HG03060 (cell line): Measurements from ENCODE around the gene ASPG.
"Not testable (repeated sequence)": the region's sequence is repeated elsewhere in the genome, so short reads cannot be mapped to it uniquely, and the experiment has no call there.

Experiments used
- ATAC-seq: cut with Tn5 transposase; IDR thresholded peaks from one replicate; pipeline ENCODE4 v1.9.1; 2021; ENCODE audit warnings: low read depth, moderate number of reproducible peaks; ENCODE audit not compliant: unreplicated experiment

Gene ASPG

DNA sequence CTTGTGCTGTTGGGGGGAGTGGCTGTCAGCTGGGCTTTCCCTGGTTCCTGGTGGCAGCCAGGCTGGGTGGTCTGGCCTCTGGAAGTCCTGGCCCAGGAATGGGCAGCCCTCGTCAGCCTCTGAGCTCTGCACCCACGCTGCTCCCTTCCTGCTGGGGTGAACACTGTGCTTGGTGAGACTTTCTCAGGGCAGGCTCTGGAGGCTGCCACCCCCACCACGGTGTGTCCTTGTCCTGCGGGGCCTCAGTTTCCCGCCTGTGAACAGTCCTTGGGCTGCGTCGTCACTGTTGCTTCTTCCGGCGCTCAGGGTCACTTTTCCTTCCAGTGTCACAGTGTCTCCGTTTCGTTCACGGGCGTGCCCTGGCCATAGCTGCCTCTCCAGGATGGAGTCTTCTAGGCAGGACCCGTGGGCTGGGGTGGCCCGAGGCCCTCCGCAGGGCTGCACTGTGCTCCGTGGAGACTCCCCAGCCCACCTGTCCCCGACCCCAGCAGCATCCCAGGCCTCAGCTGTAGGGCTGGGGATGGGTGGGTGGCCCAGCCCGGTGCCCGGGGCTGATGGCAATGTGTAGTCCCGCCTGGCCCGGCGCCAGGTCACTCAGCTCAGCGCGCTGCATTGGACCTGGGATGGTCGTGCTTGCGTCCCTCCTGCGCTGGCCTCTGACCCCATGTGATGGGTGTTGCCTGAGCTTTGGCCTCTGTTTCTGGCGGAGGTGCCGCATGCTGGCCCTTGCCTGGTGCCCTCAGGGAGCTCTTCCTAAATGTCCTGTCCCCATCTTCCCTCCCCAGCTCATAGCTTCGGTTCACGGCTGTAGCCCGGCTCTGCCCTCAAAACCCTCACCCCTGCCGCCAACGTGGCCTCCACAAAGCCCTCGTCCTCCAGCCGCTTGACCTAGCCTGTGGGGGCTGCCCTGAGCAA, 59.7 kb downstream of the ASPG start:
- ATAC-seq = no peak

DNA sequence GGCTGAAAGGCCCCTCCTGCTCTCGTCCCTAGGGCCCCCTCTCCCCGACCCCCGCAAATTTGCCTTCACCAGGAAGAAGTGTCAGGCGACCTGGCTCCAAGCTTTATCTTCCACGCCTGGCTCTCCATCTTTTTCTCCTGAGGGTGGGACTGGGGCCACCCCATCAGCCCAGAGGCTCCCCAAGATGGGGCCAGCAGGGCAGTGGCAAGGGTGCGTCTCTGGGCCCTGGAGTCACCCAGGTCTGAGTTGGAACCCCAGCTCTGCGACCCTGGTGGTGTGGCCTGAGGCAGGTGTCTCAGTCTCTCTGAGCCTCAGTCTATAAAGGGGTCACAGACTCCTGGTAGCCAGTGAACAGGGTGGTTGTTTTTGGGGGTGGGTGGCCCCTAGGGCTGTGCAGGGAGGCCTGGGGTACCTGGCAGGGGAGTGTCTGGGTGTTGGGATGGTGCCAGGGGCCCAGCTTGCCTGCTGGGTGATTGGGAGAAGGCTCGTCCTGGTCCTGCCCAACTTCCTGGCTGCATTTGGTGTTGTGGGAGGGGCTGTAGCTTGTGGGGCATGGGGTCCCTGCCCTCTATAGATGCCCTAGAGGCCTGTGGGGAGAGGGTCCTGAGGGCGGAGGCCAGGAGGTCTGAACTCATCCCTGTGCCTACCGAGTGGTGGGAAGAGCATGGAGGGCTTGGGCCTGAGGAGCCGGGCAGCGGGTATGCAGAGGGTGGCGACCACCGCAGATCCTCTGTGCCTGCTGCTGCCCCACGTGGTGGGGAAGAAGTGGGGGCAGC, 60.5 kb downstream of the ASPG start:
- no peak for ATAC-seq

DNA sequence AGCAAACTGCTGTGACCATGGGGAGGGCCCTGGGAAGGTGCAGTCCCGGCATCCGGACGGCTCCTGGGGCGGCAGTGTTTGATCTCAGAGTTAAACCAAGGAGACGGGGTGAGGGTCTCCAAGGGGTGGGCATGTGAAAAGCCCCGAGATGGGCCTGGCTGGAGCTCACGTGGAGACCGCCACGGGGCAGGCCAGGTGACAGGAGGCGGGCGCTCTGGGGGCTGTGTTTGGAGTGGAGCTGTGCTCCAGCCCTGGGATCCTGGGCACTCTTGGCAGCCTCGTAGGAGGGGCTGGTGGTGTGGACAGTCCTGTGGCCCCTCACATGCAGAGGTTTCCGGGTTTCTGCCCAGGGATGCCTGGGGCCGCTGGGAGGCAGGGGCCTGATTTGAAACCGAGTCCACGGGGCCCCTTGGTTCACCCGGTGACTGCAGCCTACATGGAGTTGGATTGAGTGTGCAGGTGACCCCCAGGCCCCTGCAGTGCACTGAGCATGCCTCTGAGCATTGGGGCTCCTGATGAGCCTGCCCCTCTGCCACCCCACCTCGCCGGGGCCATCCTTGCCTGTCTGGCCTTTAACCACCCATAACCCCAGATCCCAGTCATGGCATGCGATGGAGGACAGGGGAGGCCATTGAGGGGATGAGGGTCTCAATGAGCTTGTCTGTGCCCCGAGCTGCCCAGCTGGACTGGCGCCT, 61.3 kb downstream of the ASPG start:
- no peak for ATAC-seq

DNA sequence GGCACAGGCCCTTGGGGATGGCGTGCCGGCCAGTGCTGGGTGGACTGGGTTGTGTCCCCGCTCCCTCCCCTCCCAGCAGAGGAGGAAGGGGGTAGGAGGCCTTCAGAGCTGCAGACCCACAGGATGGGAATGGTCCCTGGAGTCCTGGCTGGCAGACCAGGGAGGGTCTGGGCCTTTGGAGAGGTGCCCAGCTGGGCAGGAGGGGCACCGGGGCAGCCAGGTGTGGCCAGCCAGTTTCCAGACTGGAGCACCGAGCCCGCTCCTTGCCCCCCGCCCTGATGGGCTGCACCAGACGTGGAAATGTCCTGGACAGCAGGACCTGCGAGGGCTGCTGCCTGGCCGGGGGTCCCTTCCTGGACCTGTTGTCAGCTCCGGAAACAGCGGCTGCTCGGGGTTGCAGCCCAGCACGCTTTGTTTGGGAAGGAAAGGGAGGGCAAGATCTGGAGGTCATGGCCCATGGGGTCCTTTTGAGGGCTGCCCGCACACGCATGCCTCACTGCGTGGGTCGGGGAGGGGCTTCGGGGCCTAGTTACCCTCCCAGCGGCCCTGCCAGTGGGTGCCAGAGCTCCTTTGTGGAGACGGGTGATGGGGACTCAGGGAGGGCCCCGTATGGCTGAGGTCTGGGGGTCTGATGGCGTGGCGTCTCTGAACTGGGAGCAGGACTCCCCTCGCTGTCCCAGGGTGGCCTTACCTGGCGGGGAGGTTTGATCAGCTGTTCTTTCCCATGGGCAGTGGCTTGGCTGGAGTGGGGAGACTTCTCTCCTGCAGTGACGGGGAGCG, 62.0 kb downstream of the ASPG start:
- ATAC-seq = no peak

DNA sequence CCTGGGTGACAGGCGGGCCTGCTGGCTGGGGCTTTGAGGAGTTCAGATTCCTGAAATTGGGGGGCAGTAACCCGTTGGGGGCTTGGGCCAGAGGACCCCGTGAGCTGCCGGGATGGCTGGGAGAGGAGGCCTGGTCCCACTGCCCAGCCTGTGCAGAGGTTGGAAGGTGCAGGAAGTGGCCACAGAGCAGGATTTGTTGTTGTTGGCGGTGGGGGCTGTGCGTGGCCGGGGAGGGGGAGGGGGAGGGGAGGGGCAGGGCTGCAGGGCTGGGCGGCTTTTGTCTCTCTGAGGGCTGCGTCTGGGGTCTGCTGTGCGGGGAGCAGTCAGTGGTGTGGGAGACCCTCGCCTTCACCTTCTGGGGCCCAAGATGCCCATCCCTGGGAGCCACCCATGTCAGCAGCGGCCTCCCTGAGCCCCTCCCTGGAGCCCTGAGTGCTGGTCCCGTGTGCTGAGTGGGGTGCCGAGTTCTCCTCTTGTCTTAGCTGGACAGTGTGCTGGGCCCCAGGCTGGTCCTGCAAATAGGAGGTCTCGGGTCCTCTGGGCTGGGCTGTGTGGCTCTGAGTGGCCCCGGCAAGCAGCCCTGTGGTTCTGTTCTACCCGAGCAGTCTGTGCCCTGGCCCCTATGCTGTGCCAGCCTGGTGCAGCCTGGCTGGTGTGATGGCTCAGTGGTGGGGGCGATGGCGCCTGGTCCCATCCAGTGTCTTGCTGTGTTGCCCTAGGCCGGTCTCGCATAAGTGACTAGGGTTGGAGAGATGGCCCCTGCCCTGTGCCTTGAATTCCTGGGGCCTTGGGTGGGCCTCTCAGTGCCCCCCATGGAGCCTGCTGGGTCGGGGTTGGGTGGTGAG, 63.2 kb downstream of the ASPG start:
- ATAC-seq = no peak

DNA sequence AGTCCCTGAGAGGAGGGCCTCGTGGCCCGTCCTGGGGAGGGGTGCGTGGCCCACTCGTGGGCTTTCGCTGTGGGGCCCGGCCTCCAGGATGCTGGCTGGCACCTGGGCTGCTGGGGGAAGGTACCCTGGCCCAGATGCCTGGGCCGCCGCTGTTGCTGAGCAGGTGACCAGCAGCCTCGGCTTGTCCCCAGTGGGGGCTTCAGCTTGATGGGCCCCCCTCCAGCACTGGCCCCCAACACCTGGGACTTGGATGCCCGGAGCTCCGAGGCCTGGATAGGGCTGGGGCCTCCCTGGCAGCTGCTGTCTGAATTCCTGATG, 63.7 kb downstream of the ASPG start:
- no peak for ATAC-seq

DNA sequence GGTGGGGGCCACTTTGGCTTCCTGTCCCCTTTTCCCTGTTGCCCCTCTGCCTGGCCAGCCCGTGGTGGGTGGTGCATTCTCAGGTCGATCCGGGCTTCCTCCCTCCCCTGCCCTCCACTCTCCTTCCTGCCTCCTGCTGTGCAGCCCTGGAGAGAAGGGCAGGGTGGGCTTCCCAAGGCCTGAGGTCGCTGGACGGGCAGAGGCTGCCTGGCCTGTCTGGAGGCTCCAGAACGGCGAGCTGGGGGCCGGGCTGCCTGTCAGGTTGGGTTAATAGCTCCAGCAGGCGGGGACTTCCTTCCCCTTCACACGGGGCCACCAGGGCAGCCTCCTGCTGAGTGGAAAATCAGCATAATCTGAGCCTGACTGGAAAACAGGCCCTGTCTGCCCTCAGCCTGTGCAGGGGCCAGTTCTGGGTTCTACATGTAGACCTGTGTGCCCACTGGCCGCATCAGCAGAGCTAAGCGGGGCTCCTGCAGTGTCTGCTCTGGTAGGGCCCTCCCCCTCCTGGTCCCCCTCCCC, 64.2 kb downstream of the ASPG start:
- no peak for ATAC-seq

DNA sequence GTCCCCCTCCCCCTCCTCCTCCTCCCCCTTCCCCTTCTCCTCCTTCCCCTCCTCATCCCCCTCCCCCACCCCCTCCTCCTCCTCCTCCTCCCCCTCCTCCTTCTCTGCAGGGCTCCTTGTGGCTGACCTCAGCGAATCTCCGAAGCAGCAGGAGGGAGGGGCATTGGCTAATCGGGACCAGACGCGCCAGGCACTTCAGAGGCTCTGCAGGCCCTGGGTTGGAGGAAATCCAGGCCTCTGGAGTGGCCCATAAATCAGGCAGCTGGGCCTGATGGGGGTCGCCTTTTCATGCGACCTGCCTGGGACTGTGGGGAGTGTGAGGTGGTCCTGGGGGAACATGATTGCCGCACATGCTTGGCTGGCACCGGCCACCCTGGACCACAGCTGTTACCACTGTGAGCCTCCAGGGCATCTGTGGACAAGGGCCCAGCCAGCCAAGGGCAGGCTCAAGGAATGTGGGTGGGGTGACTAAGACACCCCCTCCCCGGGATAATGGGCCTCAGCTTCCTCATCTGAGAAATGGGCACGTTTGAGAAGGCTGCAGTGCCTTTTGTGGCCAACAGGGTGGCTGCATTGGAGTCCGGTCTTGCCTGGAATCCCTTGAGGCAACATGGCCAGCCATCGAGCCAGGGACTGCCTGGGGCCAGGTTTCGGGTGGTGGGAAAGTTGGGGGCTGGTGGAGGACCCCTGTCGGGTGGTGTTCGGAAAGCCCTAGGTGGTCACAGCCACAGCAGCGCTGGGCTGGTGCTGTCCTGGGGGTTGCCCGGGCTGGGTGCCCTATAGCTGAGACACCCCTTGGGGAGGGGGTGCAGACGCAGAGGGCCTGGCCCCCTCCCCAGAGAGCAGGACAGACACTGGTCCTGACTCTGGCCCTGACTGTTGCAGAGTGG, 64.9 kb downstream of the ASPG start:
- no peak for ATAC-seq

DNA sequence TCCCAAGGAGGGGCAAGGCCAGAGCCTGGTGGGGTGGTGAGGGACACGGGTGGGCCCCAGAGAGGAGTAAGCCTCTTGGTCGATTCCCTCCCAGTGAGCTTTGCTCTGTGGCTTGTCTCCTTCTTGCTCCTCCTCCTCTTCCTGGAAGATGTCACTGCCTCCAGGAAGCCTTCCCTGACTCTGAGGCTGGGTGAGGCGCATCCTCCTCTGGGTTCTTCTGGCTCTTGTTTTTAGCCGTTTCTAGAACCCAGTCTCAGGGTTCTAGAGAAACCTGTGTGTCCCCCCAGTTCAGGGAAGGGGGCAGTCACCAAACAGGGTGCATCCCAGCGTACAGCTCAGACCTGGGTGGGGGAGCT, 65.5 kb downstream of the ASPG start:
- ATAC-seq = no peak

DNA sequence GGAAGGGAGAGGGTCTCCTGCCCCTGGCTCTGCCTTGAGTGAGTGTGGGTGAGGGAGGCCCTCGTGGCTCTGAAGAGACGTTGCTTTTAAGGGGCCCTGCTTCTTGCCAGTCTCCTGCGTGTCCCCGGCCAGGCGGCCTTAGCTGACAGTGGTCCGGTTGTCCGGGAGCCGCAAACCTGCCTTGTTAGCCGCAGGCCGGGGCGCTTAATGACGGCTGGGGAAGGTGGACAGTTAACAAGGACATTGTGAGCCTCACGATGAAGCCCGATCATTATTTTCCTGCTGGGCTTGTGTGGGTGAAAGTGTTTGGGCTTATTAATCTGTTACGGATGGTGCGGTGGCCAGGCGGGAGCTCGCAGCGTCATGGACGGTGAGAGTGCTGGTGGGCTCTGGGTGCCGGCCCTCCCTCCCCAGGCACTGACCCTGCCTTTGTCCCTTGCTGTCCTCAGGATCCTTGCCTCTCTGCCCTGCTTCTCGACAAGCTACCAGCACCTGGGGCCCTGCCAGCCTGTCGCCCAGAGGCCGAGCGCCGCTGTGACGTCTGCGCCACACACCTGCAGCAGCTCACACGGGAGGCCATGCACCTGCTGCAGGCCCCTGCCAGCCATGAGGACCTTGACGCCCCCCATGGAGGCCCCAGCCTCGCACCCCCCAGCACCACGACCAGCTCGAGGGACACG, 66.2 kb downstream of the ASPG start:
- ATAC-seq = no peak

DNA sequence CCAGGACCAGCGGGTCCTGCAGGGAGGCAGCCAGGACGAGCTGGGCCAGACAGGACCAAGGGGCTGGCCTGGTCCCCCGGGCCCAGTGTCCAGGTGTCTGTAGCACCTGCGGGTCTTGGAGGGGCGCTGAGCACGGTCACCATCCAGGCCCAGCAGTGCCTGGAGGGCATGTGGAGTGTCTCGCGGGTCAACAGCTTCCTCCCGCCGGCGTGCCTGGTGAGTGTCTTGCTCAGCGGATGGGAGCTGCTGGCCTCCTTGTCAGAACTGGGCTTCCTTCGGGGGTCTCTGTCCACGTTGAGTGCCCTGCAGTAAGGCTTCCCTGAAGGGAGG, 66.7 kb downstream of the ASPG start:
- ATAC-seq = no peak

DNA sequence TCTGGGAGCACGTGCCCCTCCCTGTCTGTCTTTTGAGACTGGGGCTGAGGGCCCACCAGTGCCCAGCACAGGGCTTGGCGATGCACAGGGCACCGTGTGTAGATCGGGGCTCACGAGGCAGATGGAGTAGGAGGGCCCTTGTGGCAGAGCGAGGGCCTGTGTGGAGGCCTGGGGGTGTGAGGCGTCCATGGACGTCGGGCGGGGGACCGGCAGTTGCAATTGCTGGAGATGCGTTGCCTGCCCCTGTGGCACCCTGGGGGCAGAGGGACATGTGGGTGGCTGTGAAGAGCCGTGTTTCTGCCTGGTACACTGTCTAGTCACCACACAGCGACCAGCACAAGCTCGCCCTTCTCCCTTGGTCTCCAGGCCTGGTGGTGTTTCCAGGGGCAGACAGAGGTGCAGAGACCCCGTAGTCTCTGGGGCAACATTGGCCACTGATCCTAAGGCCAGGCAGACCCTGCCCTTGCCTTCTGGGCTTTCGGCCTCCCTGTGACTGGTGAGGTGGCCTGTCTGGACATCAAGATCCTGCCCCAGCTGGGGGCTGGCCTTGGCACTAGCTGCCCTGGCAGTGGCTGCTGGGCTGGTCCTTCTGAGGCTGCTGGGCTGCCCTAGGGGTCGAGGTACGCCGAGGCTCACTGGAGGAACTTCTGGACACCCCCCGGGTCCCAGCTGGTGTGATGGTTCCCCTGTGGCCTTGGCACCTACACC, 67.3 kb downstream of the ASPG start:
- ATAC-seq = no peak

DNA sequence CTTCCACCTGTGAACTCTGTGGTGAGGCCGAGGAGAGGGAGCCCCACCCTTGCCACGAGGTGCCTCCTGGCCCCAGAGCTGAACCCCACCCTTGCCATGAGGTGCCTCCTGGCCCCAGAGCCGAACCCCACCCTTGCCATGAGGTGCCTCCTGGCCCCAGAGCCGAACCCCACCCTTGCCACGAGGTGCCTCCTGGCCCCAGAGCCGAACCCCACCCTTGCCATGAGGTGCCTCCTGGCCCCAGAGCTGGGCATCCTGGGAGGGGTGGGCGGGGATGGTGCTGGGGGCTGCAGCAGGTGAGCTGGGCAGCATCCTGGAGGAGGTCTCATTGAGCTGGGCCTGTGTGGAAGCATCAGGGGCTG, 67.9 kb downstream of the ASPG start:
- not testable (repeated sequence) for ATAC-seq

DNA sequence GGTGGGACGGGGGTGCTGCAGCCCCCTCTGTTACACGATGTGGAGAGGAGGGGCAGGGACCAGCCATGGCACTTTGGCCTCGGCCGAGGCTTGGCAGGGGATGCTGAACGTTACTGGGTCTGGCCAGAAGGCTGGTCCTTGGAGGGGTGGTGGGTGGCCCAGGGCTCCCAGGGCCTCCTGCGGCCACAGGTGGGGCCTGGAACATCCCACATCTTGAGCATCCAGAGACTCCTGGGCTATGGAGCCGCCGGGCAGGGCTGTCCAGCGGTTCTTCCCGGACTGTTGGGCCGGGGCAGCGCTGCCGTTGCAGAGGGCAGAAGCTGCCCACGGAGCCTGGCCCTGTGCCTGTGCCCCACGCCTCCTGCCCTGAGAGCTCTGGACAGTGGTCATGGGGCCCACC, 68.7 kb downstream of the ASPG start:
- ATAC-seq = no peak

DNA sequence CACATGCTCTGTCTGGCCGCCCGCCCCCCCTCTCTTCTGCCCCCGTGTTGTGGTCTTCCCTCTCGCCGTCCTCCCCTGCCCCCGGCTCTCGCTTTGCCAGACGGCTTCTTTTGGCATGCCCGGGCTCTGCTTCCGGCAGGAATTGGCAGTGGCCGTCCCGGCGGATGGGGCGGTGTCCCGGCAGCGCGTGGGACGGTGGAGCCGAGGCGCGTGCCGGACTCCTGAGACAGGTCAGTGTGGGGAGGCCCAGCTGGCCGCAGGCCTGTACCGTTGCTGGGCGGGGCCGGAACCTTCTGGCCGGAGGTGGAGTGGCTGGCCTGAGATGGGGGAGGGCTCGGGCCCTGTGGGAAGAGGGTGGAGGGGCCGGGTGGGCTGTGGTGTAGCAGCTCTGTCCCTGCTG, 70.0 kb downstream of the ASPG start:
- no peak for ATAC-seq

DNA sequence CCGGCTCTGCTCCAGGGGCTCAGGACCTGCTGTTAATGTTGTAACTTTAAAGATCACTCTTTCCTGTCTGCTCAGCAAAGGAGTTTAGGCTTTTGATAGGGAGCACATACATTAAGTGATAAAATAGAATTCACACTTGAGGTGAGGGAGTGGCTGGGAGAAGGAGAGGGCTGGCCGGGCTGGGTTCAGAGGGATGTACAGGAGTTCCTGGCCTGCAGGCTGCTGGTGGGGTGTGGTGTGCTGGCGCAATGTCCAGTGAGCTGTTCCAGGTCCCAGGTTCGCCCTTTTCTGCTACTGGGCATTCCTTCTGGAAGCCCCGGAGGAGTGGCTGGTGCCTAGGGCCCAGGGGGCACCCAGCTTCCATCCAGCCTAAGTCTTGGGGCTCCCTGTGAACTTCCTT, 70.6 kb downstream of the ASPG start:
- ATAC-seq = no peak

DNA sequence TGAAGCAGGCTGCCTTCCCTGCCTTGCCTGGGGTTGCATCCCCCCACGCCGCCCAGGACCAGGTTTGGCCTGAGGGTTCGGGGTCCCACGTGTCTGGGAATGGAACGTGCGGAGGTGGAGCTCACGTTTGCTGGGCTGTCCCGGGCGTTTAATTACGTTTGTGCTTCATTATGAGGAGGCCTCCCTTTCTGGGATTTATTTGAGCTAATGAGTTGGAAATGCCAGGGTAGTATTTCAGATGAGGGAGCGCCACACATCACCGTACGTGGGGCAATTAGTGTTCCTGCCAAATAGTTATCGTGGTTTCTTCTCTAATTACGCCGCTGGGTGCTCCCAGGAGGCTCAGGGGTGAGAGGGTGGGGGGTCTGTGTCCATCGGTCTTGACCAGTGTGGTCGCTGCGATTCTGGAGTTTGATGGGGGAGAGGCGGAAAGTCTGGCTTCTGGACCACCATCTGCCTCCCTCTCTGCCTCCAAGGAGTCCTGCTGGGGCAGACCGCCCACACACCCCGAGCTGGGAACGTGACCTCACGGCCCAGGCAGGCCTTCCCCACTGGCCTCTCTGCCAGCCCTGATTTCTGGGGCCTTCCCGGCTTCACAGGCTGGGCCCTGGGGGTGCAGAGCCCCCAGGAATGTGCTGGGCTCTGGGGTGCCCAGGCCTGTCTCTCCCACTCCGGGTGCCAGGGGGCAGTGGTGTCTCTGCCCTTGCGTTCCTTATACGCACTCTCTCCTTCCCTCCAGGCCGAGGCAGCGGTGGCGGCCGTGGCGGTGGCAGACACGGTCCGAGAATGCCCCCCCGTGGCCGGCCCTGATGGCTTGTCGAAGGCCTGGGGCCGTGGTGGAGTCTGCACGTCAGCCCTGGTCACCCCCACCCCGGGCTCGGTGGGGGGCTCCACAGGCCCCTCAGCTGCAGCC, 71.8 kb downstream of the ASPG start:
- ATAC-seq = no peak
